HepG2 (cell line): ENCODE results near the gene KCNA4. TPM values are rescaled to one million over a fixed set of nuclear protein-coding genes. Genes with fewer than 3 reads are reported as not detected.

Experiments
- ATAC-seq: fragments of 200-7000 bp; cut with Tn5 transposase; 3 replicates; pipeline ENCODE4 v1.9.1; 2020; ENCODE audit warnings: mild to moderate bottlenecking, moderate library complexity
- BruUV-seq: library from RNA; stranded (reverse); fragments of 400-500 nt; replicated peaks from 2 replicates; lab custom pipeline; 2021; lab: Mats Ljungman, UMichigan
- CTCF ChIA-PET: fragments of 300-600 bp; formaldehyde crosslinking; extraction: SDS; loops from one replicate; lab custom pipeline; 2021; ENCODE audit warnings: low total read pairs, inconsistent platforms, low intra/inter-chr PET ratio; lab: Yijun Ruan, JAX
- POLR2A ChIA-PET: fragments of 350-600 bp; sonication (Branson Sonifier 250); formaldehyde crosslinking; loops from one replicate; lab custom pipeline; 2020; ENCODE audit warnings: antibody characterized with exemption, inconsistent platforms; lab: Yijun Ruan, JAX
- DNase-seq: peaks from one replicate; pipeline ENCODE4 v3.0.0-alpha.2; 2015; ENCODE audit warnings: low spot score
- FAIRE-seq: peaks from 3 replicates; lab custom pipeline; 2011; peaks lifted over from hg19 to GRCh38; lab: Jason Lieb, UNC
- H2AFZ ChIP-seq: one replicate; pipeline ENCODE4 v1.6.1; 2011; ENCODE audit warnings: low read length, inconsistent platforms
- H3K27ac ChIP-seq: fragments of 300-600 bp; 3 replicates; pipeline ENCODE4 v1.8.0; 2011; ENCODE audit warnings: mixed run types, mild to moderate bottlenecking, mixed read lengths, low read length, inconsistent platforms; ENCODE audit not compliant: insufficient read depth; ENCODE audit errors: extremely low read length
- H3K27me3 ChIP-seq, 2 experiments: fragments of 200-600 bp in 1 of 2; 2 replicates in 1 of 2; 3 replicates in 1 of 2; pipeline versions ENCODE4 v1.6.0 to v1.8.0; 2011; ENCODE audit warnings: low read length in 2 of 2, mild to moderate bottlenecking in 2 of 2, moderate library complexity in 2 of 2, inconsistent platforms in 1 of 2; ENCODE audit not compliant: insufficient read depth in 2 of 2, control insufficient read depth in 1 of 2
- H3K36me3 ChIP-seq, 2 experiments: fragments of 200-600 bp in 1 of 2; replicated peaks in 1 of 2; 2 replicates in 1 of 2; 3 replicates in 1 of 2; pipeline versions ENCODE4 v1.5.1 to v1.8.0; 2011; ENCODE audit warnings: low read length in 2 of 2, inconsistent platforms in 1 of 2; ENCODE audit not compliant: insufficient read depth in 2 of 2, control insufficient read depth in 1 of 2
- H3K4me1 ChIP-seq: 2 replicates; pipeline ENCODE4 v1.5.1; 2012; ENCODE audit warnings: low read length, inconsistent platforms; ENCODE audit not compliant: insufficient read depth
- H3K4me2 ChIP-seq: 2 replicates; pipeline ENCODE4 v1.6.0; 2011; ENCODE audit warnings: low read depth, low read length, inconsistent platforms
- H3K4me3 ChIP-seq, 3 experiments: fragments of 200-600 bp in 1 of 3; sonication (generic), shearing (Covaris generic) in 1 of 3; replicated peaks in 1 of 3; 2 replicates each; pipeline ENCODE4 v1.5.1; 2011 to 2016; ENCODE audit warnings: low read length in 3 of 3, inconsistent platforms in 2 of 3, low read depth in 2 of 3, mild to moderate bottlenecking in 2 of 3, control low read depth in 1 of 3, mixed read lengths in 1 of 3; ENCODE audit not compliant: insufficient read depth in 1 of 3
- H3K79me2 ChIP-seq: one replicate; pipeline ENCODE4 v1.6.1; 2011; ENCODE audit warnings: low read length, inconsistent platforms; ENCODE audit not compliant: insufficient read depth
- H3K9ac ChIP-seq: 2 replicates; pipeline ENCODE4 v1.6.0; 2011; ENCODE audit warnings: mild to moderate bottlenecking, low read depth, low read length, inconsistent platforms; ENCODE audit not compliant: insufficient read depth
- H3K9me3 ChIP-seq: 2 replicates; pipeline ENCODE4 v1.5.1; 2012; ENCODE audit warnings: mild to moderate bottlenecking, low read length
- H4K20me1 ChIP-seq: 2 replicates; pipeline ENCODE4 v1.6.0; 2011; ENCODE audit warnings: inconsistent platforms, mild to moderate bottlenecking, low read length, moderate library complexity; ENCODE audit not compliant: insufficient read depth
- HES4 ChIP-seq: sonication (generic); formaldehyde crosslinking; IDR thresholded peaks from 2 replicates; pipeline ENCODE4 v1.9.0; 2021; ENCODE audit warnings: mild to moderate bottlenecking, missing genetic modification reagents, borderline replicate concordance
- SRSF1 ChIP-seq: fragments of 200-400 bp; formaldehyde crosslinking; optimal IDR thresholded peaks from 2 replicates; pipeline ENCODE3; 2017; ENCODE audit warnings: mild to moderate bottlenecking, low read depth, low read length, moderate library complexity
- WIZ ChIP-seq: sonication (generic); formaldehyde crosslinking; IDR thresholded peaks from 2 replicates; pipeline ENCODE4 v1.5.1; 2020; ENCODE audit warnings: mild to moderate bottlenecking, missing genetic modification reagents
- ZNF7 ChIP-seq: IDR thresholded peaks from 2 replicates; pipeline ENCODE4 v1.6.1; 2016; ENCODE audit warnings: missing biosample characterization, missing genetic modification reagents
- ZNF839 ChIP-seq: sonication (generic); formaldehyde crosslinking; IDR thresholded peaks from 2 replicates; pipeline ENCODE4 v1.4.0; 2020; ENCODE audit warnings: missing genetic modification reagents, mild to moderate bottlenecking, borderline replicate concordance
- ZNF841 ChIP-seq: sonication (generic); formaldehyde crosslinking; IDR thresholded peaks from 2 replicates; pipeline ENCODE4 v1.8.1; 2023; ENCODE audit warnings: missing genetic modification reagents, borderline replicate concordance
- ZSCAN30 ChIP-seq: sonication (generic); formaldehyde crosslinking; IDR thresholded peaks from 2 replicates; pipeline ENCODE4 v1.5.0; 2020; ENCODE audit warnings: mild to moderate bottlenecking, missing genetic modification reagents
- WGBS: methylation state at CpG from one replicate; pipeline ENCODE4 v1.1.6; 2017; ENCODE audit warnings: low lambda C conversion rate; 5-methylcytosine and 5-hydroxymethylcytosine counted together
- in situ Hi-C: cut with HindIII; loops from 2 replicates; pipeline ENCODE4 v1.10.0; 2017; ENCODE audit warnings: low pct_unique_long_range_greater_than_20kb; ENCODE audit not compliant: extremely low pct_ligation_motif_present
- intact Hi-C: fragments of 100-400 bp; cut with micrococcal nuclease; formaldehyde crosslinking; loops from one replicate; pipeline ENCODE4 v1.10.0; 2022; ENCODE audit not compliant: unreplicated experiment
- polyA plus RNA-seq, 8 experiments: library from polyadenylated mRNA; depleted of rRNA in 3 of 8; stranded (reverse) in 7 of 8; unstranded in 1 of 8; fragments of >200 nt; fragmentation: Illumina TruSeq in 4 of 8; extraction: Trizol in 4 of 8; gene quantifications; 2 replicates each; pipeline versions ENCODE4 v1.2.1 to v1.2.3, GENCODE V29; 2011 to 2016; ENCODE audit warnings: low read depth in 4 of 8, missing spikeins in 1 of 8, mixed read lengths in 1 of 8; ENCODE audit not compliant: insufficient read depth in 1 of 8
- total RNA-seq, 5 experiments: library from RNA; depleted of rRNA; stranded (reverse); fragments of >200 nt; fragmentation: Illumina TruSeq; extraction: Trizol; gene quantifications; 2 replicates each; pipeline ENCODE4 v1.2.3, GENCODE V29; 2016; ENCODE audit warnings: low read depth in 1 of 5
- TF ChIP-seq, protein P1 (sequence below): IDR thresholded peaks from 2 replicates; pipeline ENCODE4 v1.6.1; 2016; ENCODE audit warnings: missing compliant biosample characterization, missing genetic modification reagents, borderline replicate concordance
- TF ChIP-seq, protein P2 (sequence below): sonication (generic); formaldehyde crosslinking; IDR thresholded peaks from 2 replicates; pipeline ENCODE4 v1.4.0; 2020; ENCODE audit warnings: mild to moderate bottlenecking, missing genetic modification reagents

Gene KCNA4
- total and polyA plus RNA-seq, 2 of the 13 experiments (the other 11 are each of a cell fraction or from before 2014, with no cell fraction given): not detected

DNA sequence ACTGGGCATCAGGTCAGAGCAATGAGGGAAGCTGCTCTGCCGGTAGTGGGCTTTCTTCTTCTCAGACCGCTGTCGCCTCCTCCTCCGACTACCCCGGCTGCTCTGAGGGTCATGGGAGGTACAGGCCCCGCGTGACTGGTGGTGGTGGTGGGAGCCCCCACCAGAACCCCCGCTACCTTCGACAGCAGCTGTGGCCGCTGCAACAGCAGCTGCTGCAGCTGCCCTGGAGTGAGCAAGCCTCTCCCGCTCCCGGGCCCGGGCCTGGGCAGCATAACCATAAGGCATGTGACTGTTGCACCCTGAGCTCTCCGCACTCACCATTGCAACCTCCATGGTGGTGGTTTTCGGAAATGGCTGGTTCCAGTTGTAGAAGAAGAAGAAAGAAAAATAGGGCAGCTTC, 4.5 kb downstream of the KCNA4 start:
- H3K79me2 ChIP-seq: no peaks in the 10 kb centered on the region
- peaks cover 0 to under 1% of the 10 kb centered on the region in 2 experiments; a peak in 1 of 5 replicates for H3K27me3 ChIP-seq
- no peak for ATAC-seq
- POLR2A ChIA-PET: no interaction called here
- H3K4me3 ChIP-seq: no peak overlapping the region
- no peak overlapping the region for H3K9ac ChIP-seq
- no peak for DNase-seq
- in situ Hi-C loops: no loop called here
- H3K36me3 ChIP-seq: no peaks in the 10 kb centered on the region
- H3K27ac ChIP-seq: no peak overlapping the region
- H3K4me2 ChIP-seq: no peak overlapping the region
- no peak overlapping the region for H2AFZ ChIP-seq
- 50% methylated on average over 8 of the region's 15 CpGs for WGBS
- no peak for FAIRE-seq
- H4K20me1 ChIP-seq: no peaks in the 10 kb centered on the region
- intact Hi-C loops: no loop called here
- no peaks in the 10 kb centered on the region for H3K4me1 ChIP-seq
- H3K9me3 ChIP-seq: no peaks in the 10 kb centered on the region
- CTCF ChIA-PET: no interaction called here
- BruUV-seq: no TSS peak
- TF ChIP-seq ZSCAN30 (CRISPR knock-in tag): no peak
- no peak for TF ChIP-seq ZNF7 (CRISPR knock-in tag)
- TF ChIP-seq ZNF839 (CRISPR knock-in tag): no peak
- TF ChIP-seq, protein P1, sequence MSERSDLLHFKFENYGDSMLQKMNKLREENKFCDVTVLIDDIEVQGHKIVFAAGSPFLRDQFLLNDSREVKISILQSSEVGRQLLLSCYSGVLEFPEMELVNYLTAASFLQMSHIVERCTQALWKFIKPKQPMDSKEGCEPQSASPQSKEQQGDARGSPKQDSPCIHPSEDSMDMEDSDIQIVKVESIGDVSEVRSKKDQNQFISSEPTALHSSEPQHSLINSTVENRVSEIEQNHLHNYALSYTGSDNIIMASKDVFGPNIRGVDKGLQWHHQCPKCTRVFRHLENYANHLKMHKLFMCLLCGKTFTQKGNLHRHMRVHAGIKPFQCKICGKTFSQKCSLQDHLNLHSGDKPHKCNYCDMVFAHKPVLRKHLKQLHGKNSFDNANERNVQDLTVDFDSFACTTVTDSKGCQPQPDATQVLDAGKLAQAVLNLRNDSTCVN (CRISPR knock-in tag): no peak
- TF ChIP-seq, protein P2, sequence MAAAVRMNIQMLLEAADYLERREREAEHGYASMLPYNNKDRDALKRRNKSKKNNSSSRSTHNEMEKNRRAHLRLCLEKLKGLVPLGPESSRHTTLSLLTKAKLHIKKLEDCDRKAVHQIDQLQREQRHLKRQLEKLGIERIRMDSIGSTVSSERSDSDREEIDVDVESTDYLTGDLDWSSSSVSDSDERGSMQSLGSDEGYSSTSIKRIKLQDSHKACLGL (CRISPR knock-in tag): no peak

DNA sequence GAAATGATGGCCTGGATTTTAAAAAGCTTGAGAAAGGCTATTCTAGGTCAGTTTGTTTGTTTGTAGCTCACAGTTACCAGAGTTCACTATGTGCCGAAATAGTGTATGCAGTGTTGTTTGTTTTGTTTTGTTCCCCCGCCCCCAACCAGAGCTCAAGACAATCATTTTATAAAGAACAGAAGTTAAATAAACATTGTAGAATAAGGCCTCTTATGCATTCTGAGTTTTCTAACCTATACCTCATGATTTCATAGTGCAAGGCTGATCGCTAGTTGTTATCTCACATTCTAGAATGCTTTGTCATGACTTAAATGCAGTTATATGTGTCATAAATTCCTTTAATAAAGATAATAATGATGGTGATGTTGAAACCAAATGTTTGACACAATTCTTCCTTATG, 7.8 kb downstream of the KCNA4 start:
- Histone ChIP-seq H3K4me3 (no peak overlapping the region), H3K27ac (no peak overlapping the region), H3K9ac (no peak overlapping the region), H3K27me3 (no peaks in the 10 kb centered on the region; a peak in 2 of 5 replicates), H3K36me3 (no peaks in the 10 kb centered on the region), H3K4me2 (no peak overlapping the region), H3K79me2 (no peaks in the 10 kb centered on the region), H3K4me1 (no peaks in the 10 kb centered on the region), H3K9me3 (no peaks in the 10 kb centered on the region), H2AFZ (no peak overlapping the region), H4K20me1 (no peaks in the 10 kb centered on the region)
- no peak for FAIRE-seq
- TF ChIP-seq ZNF841 (CRISPR knock-in tag): no peak
- no peak for TF ChIP-seq WIZ (CRISPR knock-in tag)
- TF ChIP-seq HES4 (CRISPR knock-in tag): no peak
- no peak for TF ChIP-seq SRSF1
- ChIA-PET CTCF (no interaction called here), POLR2A (no interaction called here)
- no peak for ATAC-seq
- in situ Hi-C loops: no loop called here
- no TSS peak for BruUV-seq
- DNase-seq: no peak
- WGBS: 1% methylated on average over 3 of the region's 3 CpGs
- intact Hi-C loops: no loop called here
